G401.6 (cell line): ENCODE results near the gene GBA2.

ENCODE experiments used
- FAIRE-seq: peaks from 2 replicates; lab custom pipeline; 2012; peaks lifted over from hg19 to GRCh38; lab: Jason Lieb, UNC

The GBA2 gene

DNA sequence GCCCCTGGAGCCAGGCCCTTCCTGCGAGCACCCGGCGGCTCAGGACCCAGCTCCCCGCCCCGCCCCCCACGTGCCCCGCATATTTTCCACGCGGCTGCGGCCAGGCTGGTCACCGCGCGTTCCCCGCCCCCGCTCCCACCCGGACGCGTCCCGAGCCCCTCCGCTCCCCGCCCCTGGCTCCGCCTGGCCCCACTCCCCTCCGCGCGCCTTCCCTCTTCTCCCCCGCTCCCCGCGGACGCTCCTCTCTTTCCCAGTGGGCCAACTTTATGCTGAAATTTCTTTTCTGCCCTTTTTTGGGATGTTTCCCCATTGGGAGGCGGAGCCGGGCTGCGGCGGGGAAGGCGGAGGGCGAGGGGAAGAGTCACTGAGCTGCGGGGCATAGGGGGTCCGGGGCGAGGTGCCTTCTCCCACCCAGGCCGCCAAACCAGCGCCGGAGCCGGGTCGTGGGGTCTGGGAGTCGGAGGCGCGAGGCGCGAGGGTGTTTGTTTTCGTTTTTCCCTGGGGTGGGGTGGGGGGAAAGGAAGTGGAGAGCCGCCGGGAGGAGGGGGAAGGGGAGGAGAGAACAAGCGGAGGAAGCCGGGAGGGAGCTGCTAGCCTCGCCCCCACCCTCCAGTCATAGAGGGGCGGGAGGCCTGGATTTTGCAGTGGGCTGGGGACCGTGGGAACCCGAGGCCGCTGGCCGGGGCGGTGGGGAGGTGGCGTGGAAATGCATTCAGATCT, 58.3 kb downstream of the GBA2 start:
- no peak for FAIRE-seq

DNA sequence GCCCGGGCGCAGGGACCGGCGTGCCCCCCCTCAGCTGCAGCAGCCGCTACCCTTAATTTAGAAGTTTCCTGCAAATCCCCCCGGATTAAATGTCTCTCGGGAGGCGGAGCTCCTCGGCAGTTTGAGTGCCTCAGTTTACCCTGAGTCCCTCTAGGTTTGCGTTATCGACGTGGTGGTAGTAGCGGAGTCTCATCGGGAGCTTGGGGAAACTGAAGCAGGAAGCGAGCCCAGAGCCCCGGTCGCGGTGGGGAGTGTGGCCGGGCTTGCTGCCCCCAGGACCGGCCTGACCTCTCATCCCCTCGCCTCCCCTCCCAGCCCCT, 58.8 kb downstream of the GBA2 start:
- FAIRE-seq: no peak

- peak; percentile 76 for FAIRE-seq
These were observed 59.3 kb downstream of the GBA2 start, which contains the start of gene TPM2 for GRCh38 chr9:35689542-35690293. TSS of gene TPM2 (minus strand) at chr9:35689925. CDS start at chr9:35689817, 108 bp downstream.

- no peak for FAIRE-seq
These were observed 60.2 kb downstream of the GBA2 start for GRCh38 chr9:35688558-35689541.

GRCh38 chr9:35687972-35688557, 61.0 kb downstream of the GBA2 start:
- no peak for FAIRE-seq

GRCh38 chr9:35687306-35687705, 61.7 kb downstream of the GBA2 start:
- no peak for FAIRE-seq
